ENCODE results near the gene RASA3. TPM values are rescaled to one million over a fixed set of nuclear protein-coding genes. Genes with fewer than 3 reads are reported as not detected.

The RASA3 gene
- total and polyA plus RNA-seq, 11 donors, result 4.8 to 24.2 (median 9.7) TPM

GRCh38 chr13:113981611-113982295 is 150.7 kb downstream of the RASA3 start:
- no peak overlapping the region for H3K27ac ChIP-seq
- H3K36me3 ChIP-seq, result peaks cover 0 to 59% (median 17%) of the 10 kb centered on the region in 9 donors
- H3K4me1 ChIP-seq, result peaks cover 0 to 13% (median 1%) of the 10 kb centered on the region in 12 donors
- intact Hi-C loops (cut with DNase I), result no loop called here
- H3K27me3 ChIP-seq, result no peaks in the 10 kb centered on the region
- ATAC-seq (peak in 1 of 4 donors; percentile 5), DNase-seq (peak in 2 of 5 donors; percentile 15 to 38)
- TF ChIP-seq POLR2A (IDR thresholded peaks at IDR 0.05) (no peak), CTCF (IDR thresholded peaks at IDR 0.05) (no peak)
- WGBS, 4 donors, result 88 to 91% (median 91%) methylated on average over 17 to 28 of the region's 28 CpGs
- H3K9me3 ChIP-seq, result no peaks in the 10 kb centered on the region
- no peak overlapping the region for H3K4me3 ChIP-seq

- WGBS, 4 donors, result 56 to 81% (median 75%) methylated on average over 10 to 16 of the region's 16 CpGs
- H3K36me3 ChIP-seq, result peaks cover 0 to 62% (median 17%) of the 10 kb centered on the region in 9 donors
Measured at GRCh38 chr13:113981194-113981605, 151.2 kb downstream of the RASA3 start.

GRCh38 chr13:113980489-113981064 is 151.8 kb downstream of the RASA3 start:
- no peak overlapping the region for H3K27ac ChIP-seq
- peak in 2 of 4 donors; percentile 5 to 19 for ATAC-seq
- peak in 1 of 5 donors; percentile 22 for DNase-seq
- WGBS, 4 donors, result 93 to 94% (median 94%) methylated on average over 12 of the region's 12 CpGs
- H3K9me3 ChIP-seq, result no peaks in the 10 kb centered on the region
- no peak overlapping the region for H3K4me3 ChIP-seq
- peaks cover 0 to 13% (median 1%) of the 10 kb centered on the region in 12 donors for H3K4me1 ChIP-seq
- TF ChIP-seq CTCF (IDR thresholded peaks at IDR 0.05) (no peak), POLR2A (IDR thresholded peaks at IDR 0.05) (no peak)
- H3K27me3 ChIP-seq, result no peaks in the 10 kb centered on the region
- intact Hi-C loops (cut with DNase I), result no loop called here
- H3K36me3 ChIP-seq, result peaks cover 0 to 66% (median 19%) of the 10 kb centered on the region in 9 donors

More at GRCh38 chr13:113981194-113981605, 151.2 kb downstream of the RASA3 start:
- intact Hi-C loops (cut with DNase I), result no loop called here
- DNase-seq (peak in 3 of 5 donors; percentile 61 to 72 (median 64)), ATAC-seq (peak in 3 of 4 donors; percentile 70 to 75 (median 73))
- Histone ChIP-seq H3K4me3 (no peak overlapping the region), H3K27ac (no peak overlapping the region), H3K4me1 (peaks cover 0 to 13% (median 1%) of the 10 kb centered on the region in 12 donors), H3K9me3 (no peaks in the 10 kb centered on the region), H3K27me3 (no peaks in the 10 kb centered on the region)
- no peak for TF ChIP-seq POLR2A (IDR thresholded peaks at IDR 0.05)
- TF ChIP-seq CTCF (IDR thresholded peaks at IDR 0.05), result no peak

GRCh38 chr13:113979791-113980471 is 152.5 kb downstream of the RASA3 start:
- H3K27me3 ChIP-seq, result no peaks in the 10 kb centered on the region
- peaks cover 0 to 13% (median 1%) of the 10 kb centered on the region in 12 donors for H3K4me1 ChIP-seq
- peak in 1 of 4 donors; percentile 17 for ATAC-seq
- no peak overlapping the region for H3K27ac ChIP-seq
- intact Hi-C loops (cut with DNase I), result no loop called here
- H3K4me3 ChIP-seq, result no peak overlapping the region
- DNase-seq, result peak in 2 of 5 donors; percentile 15 to 17
- no peaks in the 10 kb centered on the region for H3K9me3 ChIP-seq
- TF ChIP-seq POLR2A (IDR thresholded peaks at IDR 0.05) (no peak), CTCF (IDR thresholded peaks at IDR 0.05) (no peak)
- 93 to 95% (median 95%) methylated on average over 20 of the region's 20 CpGs for WGBS, 4 donors
- H3K36me3 ChIP-seq, result peaks cover 0 to 72% (median 20%) of the 10 kb centered on the region in 9 donors
